Lower leg skin (tissue), 3 donors: Measurements from ENCODE around the gene IGFBP1.

Source experiments
- POLR2A ChIP-seq, 2 donors: fragments of 450-650 bp; IDR thresholded peaks; one replicate each; pipeline ENCODE4 v1.6.1; 2016 to 2017; ENCODE audit warnings: antibody characterized with exemption in 2 of 2, mild to moderate bottlenecking in 1 of 2, moderate library complexity in 1 of 2
- TF ChIP-seq, protein P1 (sequence below), 3 donors: fragments of 450-650 bp; IDR thresholded peaks; one replicate each; pipeline ENCODE4 v1.5.1; 2016; ENCODE audit warnings: antibody characterized with exemption in 3 of 3, mild to moderate bottlenecking in 3 of 3, moderate library complexity in 2 of 3

DNA sequence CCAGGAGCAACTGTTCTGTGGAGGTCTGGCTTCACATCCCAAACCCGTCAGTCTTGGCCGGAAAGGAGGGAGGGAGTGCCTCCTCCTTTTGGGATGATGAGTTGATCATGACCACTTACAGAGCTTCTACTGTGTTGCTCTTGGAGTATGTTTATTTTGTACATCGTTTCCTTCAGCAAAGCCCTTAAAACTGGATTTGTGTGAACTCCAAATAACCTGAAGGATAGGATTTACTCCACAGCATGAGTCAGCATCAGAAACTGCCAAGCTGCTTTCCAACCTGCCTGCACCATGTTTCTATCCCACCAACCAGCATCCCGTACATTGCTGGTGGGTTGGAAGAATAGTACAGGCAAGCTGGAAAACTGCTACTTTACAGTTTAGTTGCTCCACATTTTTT is 18.9 kb upstream of the IGFBP1 start:
- TF ChIP-seq, protein P1, sequence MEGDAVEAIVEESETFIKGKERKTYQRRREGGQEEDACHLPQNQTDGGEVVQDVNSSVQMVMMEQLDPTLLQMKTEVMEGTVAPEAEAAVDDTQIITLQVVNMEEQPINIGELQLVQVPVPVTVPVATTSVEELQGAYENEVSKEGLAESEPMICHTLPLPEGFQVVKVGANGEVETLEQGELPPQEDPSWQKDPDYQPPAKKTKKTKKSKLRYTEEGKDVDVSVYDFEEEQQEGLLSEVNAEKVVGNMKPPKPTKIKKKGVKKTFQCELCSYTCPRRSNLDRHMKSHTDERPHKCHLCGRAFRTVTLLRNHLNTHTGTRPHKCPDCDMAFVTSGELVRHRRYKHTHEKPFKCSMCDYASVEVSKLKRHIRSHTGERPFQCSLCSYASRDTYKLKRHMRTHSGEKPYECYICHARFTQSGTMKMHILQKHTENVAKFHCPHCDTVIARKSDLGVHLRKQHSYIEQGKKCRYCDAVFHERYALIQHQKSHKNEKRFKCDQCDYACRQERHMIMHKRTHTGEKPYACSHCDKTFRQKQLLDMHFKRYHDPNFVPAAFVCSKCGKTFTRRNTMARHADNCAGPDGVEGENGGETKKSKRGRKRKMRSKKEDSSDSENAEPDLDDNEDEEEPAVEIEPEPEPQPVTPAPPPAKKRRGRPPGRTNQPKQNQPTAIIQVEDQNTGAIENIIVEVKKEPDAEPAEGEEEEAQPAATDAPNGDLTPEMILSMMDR (IDR thresholded peaks at IDR 0.05), result no peak
- TF ChIP-seq POLR2A (IDR thresholded peaks at IDR 0.05), result no peak
